BJ (cell line): ENCODE data around the gene ANKRD12. TPM values are rescaled to one million over a fixed set of nuclear protein-coding genes. Genes with fewer than 3 reads are reported as not detected.

Experiments used
- CTCF ChIA-PET: fragments of 350-600 bp; formaldehyde crosslinking; extraction: SDS; loops from one replicate; lab custom pipeline; 2021; ENCODE audit warnings: antibody characterized with exemption, inconsistent platforms; lab: Yijun Ruan, JAX
- POLR2A ChIA-PET: fragments of 300-600 bp; sonication (Branson Sonifier 250); formaldehyde crosslinking; extraction: SDS; loops from one replicate; lab custom pipeline; 2021; ENCODE audit warnings: antibody characterized with exemption; lab: Charles Lee
- DNase-seq: peaks from one replicate; pipeline ENCODE4 v3.0.0-alpha.2; 2011; ENCODE audit warnings: low read depth
- H3K27me3 ChIP-seq: 2 replicates; pipeline ENCODE4 v1.6.0; 2011; ENCODE audit warnings: low read length; ENCODE audit not compliant: control insufficient read depth, insufficient read depth
- H3K36me3 ChIP-seq: 2 replicates; pipeline ENCODE4 v1.5.1; 2011; ENCODE audit warnings: low read length; ENCODE audit not compliant: control insufficient read depth, insufficient read depth
- H3K4me3 ChIP-seq: 2 replicates; pipeline ENCODE4 v1.5.1; 2011; ENCODE audit warnings: low read depth, mild to moderate bottlenecking, control low read depth, low read length
- CTCF ChIP-seq: IDR thresholded peaks from 2 replicates; pipeline ENCODE4 v1.5.1; 2011; ENCODE audit warnings: low read depth, mild to moderate bottlenecking, control low read depth, inconsistent platforms, low read length, moderate library complexity; ENCODE audit not compliant: insufficient read depth
- polyA plus RNA-seq: library from polyadenylated mRNA; depleted of rRNA; stranded (reverse); fragments of >200 nt; gene quantifications from 2 replicates; pipeline ENCODE4 v1.2.3, GENCODE V29; 2011

ANKRD12 gene
- polyA plus RNA-seq, 1 experiment, result 3.0 TPM

- no peak for DNase-seq
- H3K36me3 ChIP-seq, result no peaks in the 10 kb centered on the region
- POLR2A ChIA-PET, result no interaction called here
- H3K4me3 ChIP-seq, result no peak overlapping the region
- CTCF ChIA-PET, result no interaction called here
- no peak for TF ChIP-seq CTCF
- H3K27me3 ChIP-seq, result no peaks in the 10 kb centered on the region
Measured at GRCh38 chr18:9096007-9096371, 40.6 kb upstream of the ANKRD12 start.

GRCh38 chr18:9096685-9097084 lies 39.9 kb upstream of the ANKRD12 start:
- H3K36me3 ChIP-seq, result no peaks in the 10 kb centered on the region
- TF ChIP-seq CTCF, result no peak
- ChIA-PET CTCF (no interaction called here), POLR2A (no interaction called here)
- no peak overlapping the region for H3K4me3 ChIP-seq
- H3K27me3 ChIP-seq, result no peaks in the 10 kb centered on the region
- no peak for DNase-seq

GRCh38 chr18:9097349-9097748 lies 39.2 kb upstream of the ANKRD12 start:
- ChIA-PET CTCF (no interaction called here), POLR2A (no interaction called here)
- Histone ChIP-seq H3K4me3 (no peak overlapping the region), H3K36me3 (no peaks in the 10 kb centered on the region), H3K27me3 (no peaks in the 10 kb centered on the region)
- no peak for TF ChIP-seq CTCF
- DNase-seq, result no peak

GRCh38 chr18:9100796-9101195 lies 35.8 kb upstream of the ANKRD12 start:
- ChIA-PET POLR2A (no interaction called here), CTCF (interaction anchor here (1.3 to 3.5 kb wide), 2 partner anchors 27 to 35 kb away, joined by 4 to 19 read pairs; no protein-coding TSS in a partner anchor)
- no peak for DNase-seq
- TF ChIP-seq CTCF, result no peak
- H3K27me3 ChIP-seq, result no peaks in the 10 kb centered on the region
- no peak overlapping the region for H3K4me3 ChIP-seq
- H3K36me3 ChIP-seq, result no peaks in the 10 kb centered on the region

- DNase-seq, result no peak
- Histone ChIP-seq H3K27me3 (no peaks in the 10 kb centered on the region), H3K4me3 (peak overlapping the region; percentile 46), H3K36me3 (no peaks in the 10 kb centered on the region)
- TF ChIP-seq CTCF, result no peak
- ChIA-PET CTCF (interaction anchor here (0.6 to 3.5 kb wide), 6 partner anchors 28 to 222 kb away, joined by 3 to 19 read pairs (median 4); no protein-coding TSS in a partner anchor), POLR2A (interaction anchor here (0.5 to 0.6 kb wide), 3 partner anchors 21 to 114 kb away, joined by 3 to 4 read pairs (median 3); no protein-coding TSS in a partner anchor)
Measured at GRCh38 chr18:9101730-9102507, 34.7 kb upstream of the ANKRD12 start.
